Activated CD4-positive, alpha-beta T cell treated with anti-CD3 and anti-CD28 coated beads, Interleukin-2, amount 50 U/mL, for 1 hour (primary cell): ENCODE results near the gene PCK1.
A peak's percentile ranks its signal among the peaks of the same experiment; 100 is the strongest.

ENCODE experiments used
- DNase-seq: peaks from one replicate; pipeline ENCODE4 v3.0.0-alpha.2; 2020

Gene PCK1

GRCh38 chr20:57589728-57590484 lies 29.0 kb downstream of the PCK1 start:
- no peak for DNase-seq

DNA sequence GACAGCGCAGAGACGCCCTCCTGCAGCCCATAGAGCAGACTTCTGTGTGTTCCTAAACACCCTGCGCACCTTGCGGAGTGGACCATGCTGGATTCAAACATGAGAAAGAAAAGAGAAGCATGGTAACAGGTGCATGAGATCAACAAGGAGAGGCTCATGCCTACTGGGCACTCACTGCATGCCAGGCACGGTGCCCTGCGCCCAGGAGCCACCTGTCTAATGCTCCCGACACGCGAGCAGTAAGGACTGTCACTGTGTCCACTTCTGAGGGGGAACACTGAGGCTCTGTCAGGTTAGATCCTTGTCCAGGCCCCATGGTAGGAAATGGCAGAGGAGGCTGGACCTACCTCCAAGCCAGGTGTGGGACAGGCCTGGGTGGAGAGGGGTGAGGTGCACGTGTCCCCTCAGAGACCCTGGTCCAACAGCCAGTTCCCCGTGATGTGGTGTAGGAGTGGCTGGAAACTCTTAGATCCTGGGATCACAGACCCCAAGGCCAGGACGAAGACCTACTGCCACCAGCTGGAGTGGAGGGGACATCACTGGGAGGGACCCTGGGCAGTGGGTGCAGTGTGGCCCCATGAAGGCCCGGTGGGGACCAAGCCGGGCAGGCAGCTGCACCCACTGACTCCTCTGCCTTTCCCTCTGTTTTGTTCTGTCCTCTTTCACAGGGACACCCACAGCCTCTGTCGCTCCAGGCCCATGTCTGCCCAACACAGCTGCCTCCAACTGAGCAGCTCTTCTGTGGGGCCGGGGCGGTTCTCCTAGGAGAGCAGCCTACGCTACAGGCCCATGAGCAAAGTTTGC lies 29.8 kb downstream of the PCK1 start:
- DNase-seq, result no peak

DNA sequence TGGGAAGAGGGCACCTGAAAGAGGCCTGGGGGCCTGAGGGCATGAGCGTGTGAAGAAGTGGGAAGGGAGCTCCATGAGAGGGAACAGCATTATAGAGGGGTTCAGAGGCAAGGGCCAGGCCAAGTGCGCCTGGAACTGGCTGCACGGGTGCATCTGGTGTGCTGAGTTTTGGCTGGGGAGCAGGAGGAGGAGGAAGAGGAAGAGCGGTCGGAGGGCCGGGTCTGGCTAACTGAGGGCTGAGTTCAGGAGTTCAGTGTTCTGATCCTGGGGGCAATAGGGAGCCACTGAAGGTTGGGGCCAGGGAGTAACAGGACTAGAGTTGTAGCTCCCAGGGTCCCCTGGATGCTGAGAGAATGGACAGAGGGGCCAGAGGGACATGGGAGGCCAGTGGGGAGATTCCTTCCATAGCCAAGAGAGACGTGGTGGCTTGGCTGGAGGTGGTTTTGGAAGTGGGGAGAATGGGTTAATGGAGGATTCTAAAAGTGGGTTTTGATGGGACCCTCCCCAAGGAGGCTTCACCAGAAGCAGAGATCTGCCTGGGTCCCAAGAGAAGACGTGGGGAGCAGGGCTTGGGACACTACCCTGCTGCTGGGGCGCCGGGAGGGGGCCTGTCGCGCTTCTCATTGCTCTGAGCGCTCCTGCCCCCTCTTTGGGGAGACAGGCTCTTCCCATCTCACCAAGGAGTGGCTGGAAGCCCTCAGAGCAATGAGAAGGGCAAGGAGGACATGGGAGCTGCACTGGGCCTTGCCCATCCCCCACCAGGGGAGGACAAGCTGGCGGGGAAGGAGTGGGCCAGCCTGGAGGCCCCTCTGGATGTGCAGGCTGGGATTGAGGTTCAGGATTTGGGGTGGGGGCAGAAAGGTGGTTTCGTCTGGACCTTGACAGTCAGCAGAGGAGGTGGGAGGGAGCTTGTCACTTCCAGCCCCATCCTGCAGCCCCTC lies 30.6 kb downstream of the PCK1 start:
- no peak for DNase-seq

DNA sequence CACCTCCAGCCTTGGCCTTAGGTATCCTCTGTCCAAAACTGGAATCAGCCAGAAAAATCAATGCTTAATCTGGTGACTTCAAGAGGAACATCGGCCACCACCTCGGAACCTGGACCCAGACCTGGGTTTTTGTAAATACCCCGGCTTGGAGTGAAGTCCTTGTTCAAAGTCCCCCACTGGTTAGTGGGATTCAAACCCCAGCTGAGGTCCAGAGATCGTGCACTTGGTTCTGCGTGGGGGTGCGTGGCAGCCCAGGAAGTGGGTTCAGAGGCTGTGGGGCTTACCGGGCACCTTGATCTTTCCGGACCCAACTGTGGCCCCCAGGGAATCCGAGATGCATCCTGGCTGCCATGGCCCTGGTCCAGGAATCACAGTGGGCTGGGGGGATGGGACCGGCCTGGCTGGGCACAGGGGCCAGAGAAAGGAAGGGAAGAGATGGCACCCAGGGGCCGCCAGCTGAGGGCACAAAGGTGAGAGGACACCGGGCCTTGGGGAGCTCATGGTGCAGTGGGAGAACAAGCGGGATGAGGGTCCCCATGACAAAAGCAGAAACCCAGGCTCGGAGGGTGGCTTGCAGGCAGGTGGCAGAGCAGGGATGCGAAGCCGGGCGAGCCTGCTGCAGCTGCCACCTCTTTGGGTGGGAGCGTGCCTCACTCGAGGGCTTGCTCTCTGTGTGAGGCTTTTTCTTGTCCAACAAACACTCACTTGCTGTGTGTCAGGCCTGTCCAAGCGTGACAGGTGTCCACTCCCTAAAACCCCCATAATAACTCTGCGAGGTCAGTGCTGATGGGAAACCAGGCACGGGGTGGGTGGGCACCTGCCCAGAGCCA lies 31.6 kb downstream of the PCK1 start:
- no peak for DNase-seq

DNA sequence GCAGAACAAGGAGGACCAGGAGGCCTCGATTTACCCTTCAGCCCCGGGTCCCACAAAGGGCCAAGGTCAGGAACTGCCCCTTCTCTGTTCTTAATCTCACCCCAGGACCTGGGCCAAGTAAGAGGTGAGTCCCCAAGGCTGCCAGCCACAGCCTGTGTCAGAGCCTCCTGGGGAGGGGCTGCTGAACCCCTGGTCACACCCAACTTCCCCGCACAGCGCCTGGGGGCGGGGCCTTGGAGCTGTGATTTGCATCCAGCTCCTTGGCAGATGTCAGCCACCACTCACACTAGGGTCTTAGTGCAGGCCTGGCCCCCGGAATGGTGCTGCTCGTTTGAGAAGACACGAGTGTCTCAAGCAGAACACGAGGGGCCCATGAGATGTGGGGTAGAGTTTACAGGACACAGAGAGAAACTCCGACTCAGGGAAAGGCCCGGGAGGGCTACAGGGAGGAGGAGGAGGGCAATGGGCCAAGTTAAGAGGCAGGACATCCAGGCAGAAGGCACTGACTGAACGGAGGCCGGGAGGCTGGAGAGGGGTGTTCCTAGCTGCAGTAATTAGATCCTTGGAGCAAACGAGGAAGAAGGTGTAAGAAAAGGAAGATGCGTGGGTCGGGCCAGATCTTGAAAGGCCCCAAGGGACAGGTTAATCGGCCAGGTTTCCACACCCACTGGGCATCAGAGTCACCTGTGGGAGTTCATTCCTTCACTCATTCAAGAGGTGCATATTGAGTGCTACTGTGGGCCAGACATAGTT lies 32.4 kb downstream of the PCK1 start:
- no peak for DNase-seq

DNA sequence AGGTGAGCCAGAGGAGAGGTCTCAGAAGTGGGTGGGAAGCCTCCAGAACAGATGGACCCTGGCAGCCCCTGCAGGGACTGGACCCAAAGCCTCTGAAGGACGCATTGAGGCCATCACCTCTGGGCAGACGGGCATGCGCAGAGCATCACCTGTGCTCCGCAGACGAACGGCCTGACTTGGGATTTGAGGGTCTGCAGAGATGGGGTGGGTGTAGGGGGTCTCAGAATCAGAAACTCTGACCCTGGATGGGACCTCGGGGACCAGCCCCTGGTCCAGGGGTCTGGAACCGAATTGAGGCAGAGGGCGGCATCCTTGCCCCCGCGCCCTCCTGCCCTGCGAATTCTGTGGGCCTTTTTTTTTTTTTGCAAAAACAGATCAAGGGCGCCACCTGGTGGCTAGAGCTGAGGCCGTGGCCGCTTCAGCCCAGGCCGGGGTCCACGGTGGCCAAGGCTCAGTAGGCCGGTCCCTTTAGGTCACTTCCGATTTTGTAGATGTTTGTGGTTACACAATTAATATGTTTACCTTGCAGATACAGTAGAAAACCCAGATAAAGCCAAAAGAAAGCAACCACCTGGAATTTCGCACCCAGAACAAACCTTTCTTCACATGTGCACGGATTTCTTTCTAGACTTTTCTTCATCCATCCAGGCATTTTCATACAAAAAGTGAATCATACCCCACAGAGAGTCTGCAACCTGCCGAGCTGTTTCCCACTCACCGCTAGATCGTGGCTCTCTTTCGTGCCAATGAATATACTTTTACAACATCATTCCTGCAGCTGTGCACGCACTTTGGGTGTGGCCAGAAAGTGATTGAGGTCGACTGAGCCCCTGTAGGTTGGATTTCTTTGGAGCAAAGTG lies 33.4 kb downstream of the PCK1 start:
- peak; percentile 57 for DNase-seq

- no peak for DNase-seq
These were observed 34.4 kb downstream of the PCK1 start for GRCh38 chr20:57595041-57596030.

- no peak for DNase-seq
These were observed 35.4 kb downstream of the PCK1 start for GRCh38 chr20:57596358-57596757.

DNA sequence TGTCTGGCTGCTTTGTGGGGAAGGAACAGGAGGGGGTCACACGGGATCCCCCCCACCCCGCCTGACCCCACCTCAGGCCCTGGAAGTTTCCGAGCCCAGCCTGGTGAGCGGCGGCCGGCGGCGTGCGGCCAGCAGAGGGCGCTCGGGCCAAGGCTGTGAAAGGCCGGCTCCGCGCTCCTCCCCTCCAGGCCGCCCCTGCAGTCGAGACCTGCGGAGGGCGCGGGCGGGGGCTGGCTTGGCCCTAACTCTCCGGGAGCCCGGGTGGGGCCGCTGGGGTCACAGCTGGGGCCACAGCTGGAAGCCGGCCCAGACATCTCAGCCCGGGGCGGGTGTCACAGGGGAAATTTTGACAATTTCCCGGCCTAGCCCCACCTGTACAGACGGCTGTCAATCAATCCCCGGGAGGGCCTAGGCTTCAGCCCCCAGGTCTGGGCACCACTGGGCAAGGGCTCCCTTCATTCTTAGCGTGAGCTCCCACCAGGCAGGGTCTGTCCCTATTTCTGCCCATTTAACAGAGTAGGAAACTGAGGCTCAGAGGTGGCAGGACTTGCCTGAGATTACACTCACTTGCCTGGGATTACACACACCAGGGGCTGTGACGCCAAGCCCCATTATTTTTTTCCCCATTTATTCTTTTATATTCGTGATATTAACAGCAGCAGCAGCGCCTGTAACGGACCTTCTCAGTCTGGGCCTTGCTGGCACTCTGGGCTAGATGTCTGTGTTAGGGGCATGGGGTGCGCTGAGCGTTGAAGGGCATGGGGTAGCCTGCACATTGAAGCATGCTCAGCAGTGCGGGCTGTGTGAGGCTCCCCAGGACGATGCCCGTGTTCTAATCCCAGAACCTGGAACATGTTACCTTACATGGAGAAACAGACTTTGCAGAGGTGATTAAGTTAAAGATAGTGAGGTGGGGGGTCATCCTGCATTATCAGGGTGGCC lies 36.4 kb downstream of the PCK1 start:
- peak; percentile 72 for DNase-seq

DNA sequence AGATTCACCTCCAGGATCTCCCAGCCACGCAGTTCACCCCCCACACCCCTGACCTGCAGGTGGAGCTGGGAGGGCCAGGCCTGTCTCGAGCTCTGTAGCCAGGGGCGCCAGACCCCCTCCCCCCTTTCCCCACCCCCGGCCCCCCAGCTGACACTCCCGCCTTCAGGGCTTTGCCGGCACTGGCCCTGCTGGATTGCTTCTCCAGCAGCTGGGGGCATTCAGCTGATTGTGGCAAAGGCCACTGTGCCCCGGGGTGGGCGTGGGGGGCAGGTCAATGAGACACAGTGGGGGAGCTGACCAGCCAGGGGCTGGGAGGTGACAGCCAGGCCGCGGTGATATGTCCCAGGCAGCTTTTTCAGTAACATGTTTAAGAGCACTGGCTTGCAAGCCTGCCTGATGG lies 37.1 kb downstream of the PCK1 start:
- no peak for DNase-seq

GRCh38 chr20:57598491-57598890 lies 37.6 kb downstream of the PCK1 start:
- no peak for DNase-seq

DNA sequence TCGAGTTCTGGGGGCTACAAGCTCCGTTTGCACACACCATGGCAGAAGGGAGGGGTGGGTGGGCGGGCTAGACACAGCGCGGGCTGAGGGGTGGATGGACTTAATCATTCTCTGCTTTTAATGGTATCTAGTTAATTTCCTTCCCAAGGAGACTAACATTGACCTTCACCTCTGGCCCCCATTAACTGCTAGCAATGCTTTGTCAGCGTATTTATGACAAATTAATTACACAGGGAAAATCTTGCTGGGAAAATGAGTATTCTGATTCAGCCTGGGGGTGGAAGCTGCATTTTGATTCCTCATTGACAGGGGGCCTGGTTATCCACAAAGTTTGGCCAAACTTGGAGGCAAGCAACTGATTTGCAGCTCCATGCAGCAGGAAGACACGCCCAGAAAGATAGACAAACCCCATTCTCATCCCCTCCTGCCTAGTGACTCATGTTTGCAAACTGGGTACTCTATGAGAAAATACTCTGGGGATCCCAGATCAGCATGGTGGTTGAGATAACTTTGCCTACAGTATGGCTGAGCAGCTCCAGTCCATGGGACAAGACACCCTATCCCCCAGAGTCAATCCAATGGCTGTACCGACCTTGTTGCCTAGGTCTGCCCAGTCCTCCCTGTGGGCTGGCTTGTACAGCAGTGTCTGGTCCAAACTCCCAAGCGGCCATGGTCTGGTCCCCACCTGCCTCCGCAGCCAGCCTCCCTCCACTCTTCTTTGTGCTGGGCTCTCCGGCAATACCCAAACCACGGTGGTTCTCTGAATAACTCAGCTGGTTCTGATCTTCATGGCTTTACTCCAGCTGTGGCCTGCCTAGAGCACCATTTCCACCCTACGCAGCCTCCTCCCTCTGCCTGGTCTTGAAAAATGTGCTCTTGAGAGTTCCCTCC lies 39.7 kb downstream of the PCK1 start:
- DNase-seq, result no peak

DNA sequence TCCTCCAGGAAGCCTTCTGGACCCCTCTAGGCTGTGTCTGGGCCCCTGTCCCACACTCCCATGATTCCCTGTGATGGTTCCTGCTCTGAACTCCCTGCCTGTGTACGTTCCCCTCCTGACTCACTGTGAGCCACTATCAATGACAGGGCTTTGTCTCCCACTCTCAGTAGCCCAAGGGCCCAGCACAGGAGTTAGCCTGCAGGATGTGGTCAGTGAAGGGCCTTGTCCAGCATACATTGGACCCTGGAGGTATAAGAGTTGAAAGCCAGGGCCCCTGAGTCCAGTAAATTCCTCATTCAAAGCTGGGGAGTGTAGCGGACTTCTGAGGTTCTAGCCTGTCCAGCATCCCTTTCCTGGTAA lies 40.3 kb downstream of the PCK1 start:
- DNase-seq, result no peak

DNA sequence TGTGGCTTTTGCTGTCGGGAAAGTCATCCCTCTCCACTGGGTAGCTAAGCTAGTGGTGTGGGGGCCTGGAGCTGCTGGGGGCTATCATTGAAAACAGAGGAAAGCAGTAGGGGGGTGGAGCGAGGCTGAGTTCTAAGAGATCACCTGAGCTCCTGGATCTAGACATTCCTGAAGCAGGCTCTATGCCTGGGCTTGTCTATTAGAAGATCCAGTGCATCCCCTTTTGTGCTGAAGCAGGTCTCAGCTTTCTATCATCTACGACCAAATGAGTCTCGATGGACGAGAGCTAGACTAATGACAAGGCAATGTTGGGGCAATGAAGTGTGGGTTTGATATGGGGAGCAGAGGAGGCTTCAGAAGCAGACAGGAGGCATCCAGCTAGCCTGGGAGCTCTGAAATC lies 40.8 kb downstream of the PCK1 start:
- no peak for DNase-seq

GRCh38 chr20:57603120-57603519 lies 42.2 kb downstream of the PCK1 start:
- DNase-seq, result no peak

- no peak for DNase-seq
These were observed 44.1 kb downstream of the PCK1 start for GRCh38 chr20:57605045-57605444.

GRCh38 chr20:57605878-57606277 lies 45.0 kb downstream of the PCK1 start:
- no peak for DNase-seq
